ENCODE data around the gene CDKL4. TPM values are rescaled to one million over a fixed set of nuclear protein-coding genes. Genes with fewer than 3 reads are reported as not detected.
"Not testable (repeated sequence)": the region's sequence is repeated elsewhere in the genome, so short reads cannot be mapped to it uniquely, and the experiment has no call there.

Gene CDKL4
- total and polyA plus RNA-seq, 11 donors, result 0.11 to 1.1 (median 0.67) TPM; not detected in 4

DNA sequence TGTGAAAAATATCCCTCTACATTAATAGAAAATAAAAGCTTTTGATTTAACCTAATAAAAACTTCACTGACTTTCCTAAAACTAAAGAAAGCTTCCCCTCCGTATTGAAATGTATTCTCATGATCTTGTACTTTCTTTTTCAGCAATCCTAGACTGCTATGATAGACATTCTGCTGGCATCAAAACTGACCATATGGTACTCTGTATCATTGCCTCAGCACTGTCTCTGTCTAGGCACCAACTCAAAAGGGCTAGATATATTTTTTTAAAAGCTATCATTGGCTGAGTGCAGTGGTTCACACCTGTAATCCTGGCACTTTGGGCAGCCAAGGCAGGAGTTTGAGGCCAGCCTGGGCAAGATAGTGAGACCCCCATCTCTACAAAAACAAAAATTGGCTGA is 32.9 kb downstream of the CDKL4 start:
- no peak for DNase-seq
- Histone ChIP-seq H3K27me3 (no peaks in the 10 kb centered on the region), H3K36me3 (no peaks in the 10 kb centered on the region), H3K4me1 (no peaks in the 10 kb centered on the region), H3K4me3 (no peak overlapping the region), H3K27ac (no peak overlapping the region), H3K9me3 (no peaks in the 10 kb centered on the region)
- 75 to 90% (median 80%) methylated on average over 1 of the region's 1 CpG for WGBS, 4 donors
- intact Hi-C loops (cut with DNase I), result no loop called here
- no peak for ATAC-seq
- TF ChIP-seq POLR2A (IDR thresholded peaks at IDR 0.05), result no peak
- TF ChIP-seq, protein P1, sequence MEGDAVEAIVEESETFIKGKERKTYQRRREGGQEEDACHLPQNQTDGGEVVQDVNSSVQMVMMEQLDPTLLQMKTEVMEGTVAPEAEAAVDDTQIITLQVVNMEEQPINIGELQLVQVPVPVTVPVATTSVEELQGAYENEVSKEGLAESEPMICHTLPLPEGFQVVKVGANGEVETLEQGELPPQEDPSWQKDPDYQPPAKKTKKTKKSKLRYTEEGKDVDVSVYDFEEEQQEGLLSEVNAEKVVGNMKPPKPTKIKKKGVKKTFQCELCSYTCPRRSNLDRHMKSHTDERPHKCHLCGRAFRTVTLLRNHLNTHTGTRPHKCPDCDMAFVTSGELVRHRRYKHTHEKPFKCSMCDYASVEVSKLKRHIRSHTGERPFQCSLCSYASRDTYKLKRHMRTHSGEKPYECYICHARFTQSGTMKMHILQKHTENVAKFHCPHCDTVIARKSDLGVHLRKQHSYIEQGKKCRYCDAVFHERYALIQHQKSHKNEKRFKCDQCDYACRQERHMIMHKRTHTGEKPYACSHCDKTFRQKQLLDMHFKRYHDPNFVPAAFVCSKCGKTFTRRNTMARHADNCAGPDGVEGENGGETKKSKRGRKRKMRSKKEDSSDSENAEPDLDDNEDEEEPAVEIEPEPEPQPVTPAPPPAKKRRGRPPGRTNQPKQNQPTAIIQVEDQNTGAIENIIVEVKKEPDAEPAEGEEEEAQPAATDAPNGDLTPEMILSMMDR (IDR thresholded peaks at IDR 0.05), result no peak

DNA sequence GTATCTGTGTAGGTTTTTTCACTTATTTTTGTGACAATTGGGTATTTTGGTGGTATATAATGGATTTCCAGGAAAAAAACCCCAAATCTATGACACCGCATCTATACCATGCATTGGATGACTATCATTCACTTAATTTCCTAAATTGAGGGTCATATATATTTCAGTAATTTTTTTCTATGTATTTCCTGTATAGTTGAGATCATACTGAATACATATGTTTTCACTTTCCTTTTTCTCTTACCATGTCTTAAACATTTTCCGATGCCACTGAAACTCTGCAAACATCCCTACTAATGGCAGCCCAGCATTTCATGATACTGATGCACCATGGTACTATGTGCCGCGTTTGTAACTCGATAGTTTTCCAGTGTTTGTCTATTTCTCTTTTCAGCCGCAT is 40.4 kb downstream of the CDKL4 start:
- Histone ChIP-seq H3K27me3 (no peaks in the 10 kb centered on the region), H3K4me3 (no peak overlapping the region), H3K36me3 (no peaks in the 10 kb centered on the region), H3K27ac (no peak overlapping the region), H3K9me3 (peaks cover 0 to 13% (median 0%) of the 10 kb centered on the region in 12 donors), H3K4me1 (no peaks in the 10 kb centered on the region)
- DNase-seq (no peak), ATAC-seq (no peak)
- intact Hi-C loops (cut with DNase I), result no loop called here
- TF ChIP-seq POLR2A (IDR thresholded peaks at IDR 0.05), result no peak
- TF ChIP-seq, protein P1 (IDR thresholded peaks at IDR 0.05), result no peak
- WGBS, 4 donors, result 80 to 97% (median 91%) methylated on average over 5 to 6 of the region's 6 CpGs

DNA sequence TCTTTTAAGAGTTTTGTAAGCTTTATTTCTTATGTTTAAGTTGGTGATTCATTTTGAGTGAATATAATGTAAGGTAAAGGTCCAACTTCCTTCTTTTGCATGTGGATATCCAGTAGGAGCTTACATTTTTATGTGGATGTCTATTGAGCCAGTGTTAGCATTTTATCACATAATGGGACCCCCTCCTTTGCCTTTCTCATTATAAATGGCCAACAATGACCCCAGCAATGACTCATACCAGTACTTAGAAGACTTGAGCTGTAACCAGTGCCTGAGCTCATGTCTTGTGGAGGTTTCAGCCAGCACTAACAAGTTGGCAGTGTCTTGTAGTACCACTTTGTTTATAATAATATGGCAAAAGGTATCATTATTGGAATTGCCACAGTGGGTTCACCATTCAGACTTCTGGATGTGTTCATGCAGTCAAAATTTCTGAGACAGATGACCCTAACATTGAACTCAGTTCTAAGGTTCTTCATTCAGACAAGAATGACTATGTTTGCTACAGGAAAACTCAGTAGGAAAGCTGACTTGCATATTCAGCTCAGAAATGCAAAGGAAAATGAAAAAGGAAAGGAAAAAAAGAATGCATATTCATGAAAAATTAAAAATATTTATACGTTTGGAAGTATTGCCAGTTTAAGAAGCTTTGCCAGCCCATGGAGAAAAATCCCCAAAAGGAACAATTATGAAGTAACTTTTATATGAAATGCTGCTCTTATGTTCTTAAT is 41.0 kb downstream of the CDKL4 start:
- ATAC-seq, result no peak
- Histone ChIP-seq H3K9me3 (peaks cover 0 to 14% (median 0%) of the 10 kb centered on the region in 12 donors), H3K4me3 (no peak overlapping the region), H3K36me3 (no peaks in the 10 kb centered on the region), H3K27ac (no peak overlapping the region), H3K4me1 (no peaks in the 10 kb centered on the region), H3K27me3 (no peaks in the 10 kb centered on the region)
- intact Hi-C loops (cut with DNase I), result no loop called here
- no peak for DNase-seq
- TF ChIP-seq, protein P1 (IDR thresholded peaks at IDR 0.05), result no peak
- no peak for TF ChIP-seq POLR2A (IDR thresholded peaks at IDR 0.05)
- WGBS, 4 donors, result 84 to 95% (median 90%) methylated on average over 1 of the region's 1 CpG

DNA sequence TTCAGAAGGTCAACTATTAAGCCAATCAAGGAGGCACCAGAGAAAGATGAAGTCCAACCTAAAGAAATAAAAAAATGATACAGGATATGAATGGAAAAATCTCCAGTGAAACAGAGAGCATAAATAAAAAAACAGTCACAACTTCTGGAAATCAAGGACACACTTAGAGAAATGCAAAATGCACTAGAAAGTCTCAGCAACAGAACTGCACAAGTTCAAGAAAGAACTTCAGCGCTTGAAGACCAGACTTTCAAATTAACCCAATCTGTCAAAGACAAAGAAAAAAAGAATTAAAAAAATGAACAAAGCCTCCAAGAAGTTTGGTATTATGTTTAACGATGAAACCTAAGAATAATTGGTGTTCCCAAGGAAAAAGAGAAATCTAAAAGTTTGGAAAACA is 46.8 kb downstream of the CDKL4 start:
- ATAC-seq; intact Hi-C loops (cut with DNase I): not testable (repeated sequence)

DNA sequence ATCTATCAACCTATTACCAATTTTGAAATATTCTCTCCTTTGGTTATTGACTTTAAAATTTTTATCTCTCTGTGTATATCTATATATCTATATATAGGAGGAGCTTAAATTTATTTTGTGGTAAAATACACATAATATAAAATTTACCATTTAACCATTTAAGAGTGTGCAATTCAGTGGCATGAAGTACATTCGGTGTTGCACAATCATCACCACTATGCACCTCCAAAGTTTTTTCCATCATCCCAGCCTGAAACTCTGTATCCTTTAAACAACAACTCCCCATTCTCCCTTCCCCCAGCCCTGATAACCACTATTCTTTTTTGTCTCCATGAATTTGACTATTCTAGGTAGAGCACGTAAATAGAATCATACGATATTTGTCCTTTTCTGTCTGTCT is 49.1 kb downstream of the CDKL4 start:
- 95 to 96% (median 95%) methylated on average over 3 of the region's 3 CpGs for WGBS, 4 donors
- DNase-seq (no peak), ATAC-seq (no peak)
- TF ChIP-seq POLR2A (IDR thresholded peaks at IDR 0.05), result no peak
- TF ChIP-seq, protein P1 (IDR thresholded peaks at IDR 0.05), result no peak
- H3K36me3 ChIP-seq, result no peaks in the 10 kb centered on the region
- H3K4me3 ChIP-seq, result no peak overlapping the region
- H3K27me3 ChIP-seq, result no peaks in the 10 kb centered on the region
- peaks cover 0 to 23% (median 2%) of the 10 kb centered on the region in 12 donors for H3K9me3 ChIP-seq
- intact Hi-C loops (cut with DNase I), result no loop called here
- no peak overlapping the region for H3K27ac ChIP-seq
- no peaks in the 10 kb centered on the region for H3K4me1 ChIP-seq

More for the DNA sequence above, 46.8 kb downstream of the CDKL4 start:
- H3K27me3 ChIP-seq, H3K27ac ChIP-seq, H3K36me3 ChIP-seq, H3K4me1 ChIP-seq, DNase-seq, H3K4me3 ChIP-seq: not testable (repeated sequence)
- H3K9me3 ChIP-seq, result peaks cover 0 to 26% (median 3%) of the 10 kb centered on the region in 12 donors
- WGBS, 4 donors, result 94 to 97% (median 96%) methylated on average over 2 of the region's 2 CpGs
